T-cell (primary cell): ENCODE results near the gene POF1B. TPM values are rescaled to one million over a fixed set of nuclear protein-coding genes. Genes with fewer than 3 reads are reported as not detected.

Experiments used
- ATAC-seq, 4 experiments: fragments of 200-7000 bp in 3 of 4; fragments of 150-1000 bp in 1 of 4; cut with Tn5 transposase; replicated peaks in 1 of 4; 1 replicate in 3 of 4; 2 replicates in 1 of 4; pipeline ENCODE4 v1.10.0; 2021; ENCODE audit warnings: moderate library complexity in 3 of 4, mild to moderate bottlenecking in 2 of 4, moderate number of reproducible peaks in 1 of 4
- CTCF ChIA-PET, 2 donors: fragments of 300-600 bp; sonication (Branson Sonifier 250); formaldehyde crosslinking; loops; one replicate each; lab custom pipeline; 2022; ENCODE audit warnings: antibody characterized with exemption in 2 of 2; lab: Charles Lee
- POLR2A ChIA-PET, 2 donors: fragments of 300-600 bp; sonication (Branson Sonifier 250); formaldehyde crosslinking; loops; one replicate each; lab custom pipeline; 2022; ENCODE audit warnings: antibody characterized with exemption in 2 of 2; lab: Charles Lee
- DNase-seq, 35 experiments: peaks; one replicate each; pipeline versions ENCODE4 v3.0.0 to v3.0.0-alpha.2; 2013 to 2023
- H3K27ac ChIP-seq: one replicate; pipeline ENCODE4 v1.5.1; 2013; ENCODE audit warnings: low read length
- H3K27me3 ChIP-seq, 2 experiments: replicated peaks in 1 of 2; 1 replicate in 1 of 2; 2 replicates in 1 of 2; pipeline versions ENCODE4 v1.6.1 to v1.7.0; 2013; ENCODE audit warnings: low read length in 1 of 2, mixed read lengths in 1 of 2; ENCODE audit not compliant: control insufficient read depth in 2 of 2, insufficient read depth in 2 of 2; ENCODE audit errors: extremely low read depth in 1 of 2
- H3K36me3 ChIP-seq, 2 donors: 1 replicate in 1 of 2; 2 replicates in 1 of 2; pipeline versions ENCODE4 v1.6.1 to v1.7.0; 2013; ENCODE audit warnings: low read length in 1 of 2; ENCODE audit not compliant: control insufficient read depth in 2 of 2, insufficient read depth in 1 of 2; ENCODE audit errors: extremely low read depth in 1 of 2
- H3K4me1 ChIP-seq, 2 experiments: 1 replicate in 1 of 2; 2 replicates in 1 of 2; pipeline versions ENCODE4 v1.6.1 to v1.7.0; 2013; ENCODE audit warnings: low read length in 2 of 2, mixed read lengths in 1 of 2; ENCODE audit not compliant: insufficient read depth in 2 of 2, control insufficient read depth in 1 of 2; ENCODE audit errors: extremely low read depth in 1 of 2
- H3K4me3 ChIP-seq, 2 donors: 1 replicate in 1 of 2; 2 replicates in 1 of 2; pipeline versions ENCODE4 v1.5.1 to v1.7.0; 2013; ENCODE audit warnings: mild to moderate bottlenecking in 2 of 2, low read length in 1 of 2, moderate library complexity in 1 of 2; ENCODE audit not compliant: control insufficient read depth in 1 of 2; ENCODE audit errors: extremely low read depth in 1 of 2
- H3K9me3 ChIP-seq: 2 replicates; pipeline ENCODE4 v1.7.0; 2013
- H3K27ac Mint-ChIP-seq, 2 donors: one replicate each; pipeline ENCODE4 v1.8.0; 2020 to 2021; ENCODE audit warnings: mild to moderate bottlenecking in 2 of 2, mixed read lengths in 2 of 2
- H3K27me3 Mint-ChIP-seq, 2 donors: one replicate each; pipeline ENCODE4 v1.8.0; 2021 to 2022; ENCODE audit warnings: mixed read lengths in 2 of 2
- H3K36me3 Mint-ChIP-seq: one replicate; pipeline ENCODE4 v1.8.0; 2021; ENCODE audit warnings: mixed read lengths
- H3K4me1 Mint-ChIP-seq, 3 donors: one replicate each; pipeline ENCODE4 v1.8.0; 2020 to 2022; ENCODE audit warnings: mixed read lengths in 3 of 3, mild to moderate bottlenecking in 1 of 3
- H3K4me3 Mint-ChIP-seq, 3 donors: one replicate each; pipeline ENCODE4 v1.8.0; 2020 to 2022; ENCODE audit warnings: mild to moderate bottlenecking in 3 of 3, mixed read lengths in 3 of 3, moderate library complexity in 3 of 3
- H3K9me3 Mint-ChIP-seq, 3 donors: one replicate each; pipeline ENCODE4 v1.8.0; 2020 to 2022; ENCODE audit warnings: mixed read lengths in 3 of 3
- WGBS: methylation state at CpG from one replicate; pipeline ENCODE4 v1.1.5; 2013; ENCODE audit warnings: missing lambda C conversion rate; ENCODE audit not compliant: insufficient coverage; 5-methylcytosine and 5-hydroxymethylcytosine counted together
- total RNA-seq, 35 experiments: library from RNA in 6 of 35; stranded (reverse) in 6 of 35; fragments of 120-200 nt in 1 of 35; gene quantifications; one replicate each; pipeline versions ENCODE4 v1.2.1 to v1.2.4 and lab custom pipeline; 2013 to 2026

The POF1B gene
- total RNA-seq = under 1 TPM; 0.16 to 0.30 (median 0.20) TPM
- 0.50 TPM for total RNA-seq (2013)
- total RNA-seq (lab: John Stamatoyannopoulos, UW) = 0 to 0.76 (median 0.31) reads per million in 29 experiments

DNA sequence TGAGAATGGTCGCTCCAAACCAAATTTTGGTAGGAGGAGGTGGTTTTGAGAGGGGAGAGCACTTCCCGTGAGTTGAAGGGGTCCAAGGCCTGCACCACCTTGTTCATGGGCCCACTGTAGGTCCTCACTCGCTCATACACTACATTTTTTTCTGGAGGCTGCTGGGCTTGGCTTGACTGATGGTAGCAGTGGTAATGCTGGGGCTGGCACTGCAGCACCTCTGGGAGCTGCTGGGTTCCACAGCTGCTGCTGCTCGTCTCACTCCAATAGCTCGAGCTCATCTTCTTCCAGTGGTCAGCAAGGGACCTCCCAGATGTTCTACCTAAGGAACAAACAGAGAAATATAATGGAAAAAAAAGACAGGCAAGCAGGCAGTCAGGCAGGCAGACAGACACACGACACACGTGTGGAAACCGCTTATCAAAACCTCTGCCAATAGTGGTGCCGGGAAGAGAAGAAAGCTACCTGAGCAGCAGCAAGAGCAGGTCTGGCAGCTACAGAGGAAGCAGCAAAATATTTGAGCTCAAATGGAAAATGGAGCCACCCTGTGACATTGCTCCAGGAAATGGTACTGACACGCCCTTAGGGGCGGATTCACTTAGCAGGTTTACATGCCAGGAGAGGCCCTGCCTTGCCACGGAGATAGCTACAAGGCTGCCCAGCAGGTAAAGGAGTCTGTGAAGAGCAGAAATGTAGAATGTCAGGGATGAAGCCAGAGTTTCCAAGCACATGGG, at the start of gene POF1B:
TSS of gene POF1B (minus strand) at position 492 of the 734 bp plus-strand sequence. CDS start at position 281, 211 bp downstream.
- Histone ChIP-seq H3K27me3 (no peaks in the 10 kb centered on the region), H3K4me1 (no peaks in the 10 kb centered on the region), H3K4me3 (no peak within 1 kb of the TSS), H3K9me3 (no peaks in the 10 kb centered on the region), H3K36me3 (no peaks in the 10 kb centered on the region), H3K27ac (no peak within 1 kb of the TSS)
- Mint-ChIP-seq H3K9me3 (no peaks in the 10 kb centered on the region), H3K4me3 (no peak within 1 kb of the TSS), H3K36me3 (no peaks in the 10 kb centered on the region), H3K27me3 (peaks cover 0 to 3% of the 10 kb centered on the region in 2 donors), H3K27ac (no peak within 1 kb of the TSS), H3K4me1 (peaks cover 0 to 2% (median 0%) of the 10 kb centered on the region in 3 donors)
- DNase-seq = peak in 1 of 35 experiments; percentile 1
- 84% methylated on average over 7 of the region's 12 CpGs for WGBS
- ATAC-seq = no peak
- ChIA-PET POLR2A (no interaction called here), CTCF (no interaction called here)

- H3K36me3 ChIP-seq = no peaks in the 10 kb centered on the region
- Mint-ChIP-seq H3K27me3 (peaks cover 0 to 5% of the 10 kb centered on the region in 2 donors), H3K4me3 (no peak overlapping the region), H3K4me1 (no peaks in the 10 kb centered on the region), H3K27ac (no peak overlapping the region), H3K9me3 (peaks cover 6 to 9% (median 7%) of the 10 kb centered on the region in 3 donors), H3K36me3 (no peaks in the 10 kb centered on the region)
- DNase-seq (no peak), ATAC-seq (no peak)
- ChIA-PET CTCF (no interaction called here), POLR2A (no interaction called here)
- no peak overlapping the region for H3K4me3 ChIP-seq
- no peaks in the 10 kb centered on the region for H3K27me3 ChIP-seq
- H3K4me1 ChIP-seq = no peaks in the 10 kb centered on the region
- WGBS = no CpG with 5 or more reads among the region's 1 CpG
- peaks cover 2% of the 10 kb centered on the region for H3K9me3 ChIP-seq
- H3K27ac ChIP-seq = no peak overlapping the region
These were observed 49.6 kb upstream of the POF1B start for GRCh38 chrX:85429066-85429465.

GRCh38 chrX:85419293-85419692, 39.8 kb upstream of the POF1B start:
- Mint-ChIP-seq H3K4me3 (no peak overlapping the region), H3K27ac (no peak overlapping the region), H3K9me3 (peaks cover 5 to 9% (median 8%) of the 10 kb centered on the region in 3 donors), H3K27me3 (no peaks in the 10 kb centered on the region), H3K4me1 (no peaks in the 10 kb centered on the region), H3K36me3 (no peaks in the 10 kb centered on the region)
- Histone ChIP-seq H3K36me3 (no peaks in the 10 kb centered on the region), H3K27ac (no peak overlapping the region), H3K9me3 (no peaks in the 10 kb centered on the region), H3K4me3 (no peak overlapping the region), H3K4me1 (no peaks in the 10 kb centered on the region), H3K27me3 (no peaks in the 10 kb centered on the region)
- ChIA-PET POLR2A (no interaction called here), CTCF (no interaction called here)
- ATAC-seq = no peak
- DNase-seq = no peak

DNA sequence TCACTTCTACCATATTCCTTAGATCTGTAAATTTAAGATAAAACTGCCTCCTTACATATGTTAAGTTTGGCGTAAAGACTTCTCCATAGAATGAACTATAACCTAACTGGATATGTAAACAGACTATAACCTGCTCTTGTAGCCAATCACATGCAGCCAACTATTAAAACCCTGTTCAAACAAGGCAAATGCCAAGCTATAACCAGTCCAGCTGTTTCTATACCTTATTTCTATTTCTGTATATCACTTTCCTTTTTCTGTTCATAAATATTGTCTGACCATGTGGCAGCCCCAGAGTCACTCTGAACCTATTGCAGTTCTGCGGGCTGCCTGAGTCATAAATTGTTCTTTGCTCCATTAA, 12.4 kb upstream of the POF1B start:
- H3K4me3 Mint-ChIP-seq = no peak overlapping the region
- Histone ChIP-seq H3K9me3 (no peaks in the 10 kb centered on the region), H3K36me3 (no peaks in the 10 kb centered on the region), H3K27me3 (no peaks in the 10 kb centered on the region), H3K4me3 (no peak overlapping the region), H3K4me1 (no peaks in the 10 kb centered on the region), H3K27ac (no peak overlapping the region)
- H3K36me3 Mint-ChIP-seq = no peaks in the 10 kb centered on the region
- H3K27ac Mint-ChIP-seq = no peak overlapping the region
- no CpG with 5 or more reads among the region's 2 CpGs for WGBS
- ChIA-PET CTCF (no interaction called here), POLR2A (no interaction called here)
- peaks cover 0 to 1% of the 10 kb centered on the region in 2 donors for H3K27me3 Mint-ChIP-seq
- H3K4me1 Mint-ChIP-seq = no peaks in the 10 kb centered on the region
- no peak for DNase-seq
- ATAC-seq = no peak
- H3K9me3 Mint-ChIP-seq = no peaks in the 10 kb centered on the region

- Mint-ChIP-seq H3K4me1 (no peaks in the 10 kb centered on the region), H3K36me3 (no peaks in the 10 kb centered on the region), H3K27ac (no peak overlapping the region), H3K9me3 (no peaks in the 10 kb centered on the region), H3K4me3 (no peak overlapping the region), H3K27me3 (peaks cover 0 to 4% of the 10 kb centered on the region in 2 donors)
- Histone ChIP-seq H3K4me1 (no peaks in the 10 kb centered on the region), H3K27ac (no peak overlapping the region), H3K27me3 (no peaks in the 10 kb centered on the region), H3K4me3 (no peak overlapping the region), H3K9me3 (no peaks in the 10 kb centered on the region), H3K36me3 (no peaks in the 10 kb centered on the region)
- ATAC-seq (no peak), DNase-seq (no peak)
- CTCF ChIA-PET = no interaction called here
- POLR2A ChIA-PET = no interaction called here
- no CpG with 5 or more reads among the region's 1 CpG for WGBS
These were observed 11.9 kb upstream of the POF1B start for GRCh38 chrX:85391185-85391877.

DNA sequence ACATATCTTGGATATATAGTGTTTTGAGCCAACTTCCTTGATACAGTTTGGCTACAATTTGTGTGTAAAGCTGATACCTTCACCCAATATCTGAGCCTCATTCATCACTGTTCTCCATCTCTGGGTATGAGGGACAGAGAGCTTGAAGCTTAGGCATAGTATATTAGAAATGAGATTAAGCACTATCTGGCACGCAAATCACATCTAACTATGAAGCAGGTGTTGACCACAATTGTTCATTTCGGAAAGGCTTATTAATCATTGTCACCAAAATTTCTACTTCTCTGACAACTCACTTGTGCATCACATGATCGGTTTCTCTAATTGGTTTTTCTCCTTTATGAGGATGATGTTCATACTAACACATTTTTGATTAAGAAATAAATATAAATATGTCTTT, 2.1 kb upstream of the POF1B start:
- H3K27me3 Mint-ChIP-seq = peaks cover 0 to 7% of the 10 kb centered on the region in 2 donors
- peaks cover 0 to 2% (median 0%) of the 10 kb centered on the region in 3 donors for H3K4me1 Mint-ChIP-seq
- Histone ChIP-seq H3K9me3 (no peaks in the 10 kb centered on the region), H3K27me3 (no peaks in the 10 kb centered on the region), H3K4me3 (no peak overlapping the region), H3K27ac (no peak overlapping the region), H3K36me3 (no peaks in the 10 kb centered on the region), H3K4me1 (no peaks in the 10 kb centered on the region)
- peaks cover 0 to 3% (median 0%) of the 10 kb centered on the region in 3 donors for H3K9me3 Mint-ChIP-seq
- no peak overlapping the region for H3K4me3 Mint-ChIP-seq
- POLR2A ChIA-PET = no interaction called here
- no CpG with 5 or more reads among the region's 3 CpGs for WGBS
- no peaks in the 10 kb centered on the region for H3K36me3 Mint-ChIP-seq
- no peak for DNase-seq
- ATAC-seq = no peak
- no peak overlapping the region for H3K27ac Mint-ChIP-seq
- CTCF ChIA-PET = no interaction called here
